ENCODE measurements around the gene GIT1. TPM values are rescaled to one million over a fixed set of nuclear protein-coding genes. Genes with fewer than 3 reads are reported as not detected.

GIT1 gene
- total and polyA plus RNA-seq, 2 of the 13 experiments (the other 11 are each of a cell fraction or from before 2014, with no cell fraction given) = 14.2 to 30.8 TPM

DNA sequence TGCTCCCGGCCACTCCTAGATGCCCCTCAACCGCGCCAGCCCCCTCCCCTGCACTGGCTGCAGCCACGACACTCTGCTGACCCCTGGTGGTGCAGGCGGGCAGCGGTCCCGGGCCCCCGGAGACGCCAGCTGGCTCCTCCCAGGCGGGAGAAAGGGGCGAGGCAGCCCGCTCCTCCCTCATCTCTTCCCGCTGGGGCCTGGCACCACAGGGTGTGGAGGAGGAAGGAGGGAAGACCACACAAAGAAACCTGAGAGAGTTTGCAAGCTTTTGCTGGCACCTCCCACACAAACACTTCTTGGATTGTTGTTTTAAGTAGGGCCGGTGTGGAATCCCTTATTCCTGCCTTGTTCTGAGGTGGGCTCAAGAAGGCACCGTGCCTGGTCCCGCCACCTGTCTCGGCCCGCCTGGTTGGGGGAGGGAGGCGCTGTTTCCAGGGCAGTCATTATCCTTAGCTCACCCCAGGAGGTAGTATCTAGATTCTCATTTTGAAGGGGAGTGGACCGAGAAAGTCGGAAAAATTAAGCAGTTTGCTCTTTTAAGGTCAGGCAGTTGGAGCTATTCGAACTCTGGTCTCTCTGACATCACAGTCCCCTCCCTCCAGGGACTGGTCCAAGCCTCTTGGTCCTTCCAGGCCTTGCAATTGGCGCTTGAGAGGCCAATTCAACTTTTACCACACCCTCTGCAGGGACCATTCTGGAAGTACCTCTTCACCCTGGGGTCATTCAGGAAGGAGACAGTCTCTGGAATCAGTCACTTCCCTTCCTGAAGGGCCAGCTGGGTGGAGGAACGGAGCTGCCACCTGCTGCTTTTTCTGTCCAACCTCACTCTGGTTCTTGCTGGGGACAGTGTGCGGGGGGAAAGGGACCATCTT, 2.5 kb upstream of the GIT1 start (continued):
- TF ChIP-seq, protein P1, sequence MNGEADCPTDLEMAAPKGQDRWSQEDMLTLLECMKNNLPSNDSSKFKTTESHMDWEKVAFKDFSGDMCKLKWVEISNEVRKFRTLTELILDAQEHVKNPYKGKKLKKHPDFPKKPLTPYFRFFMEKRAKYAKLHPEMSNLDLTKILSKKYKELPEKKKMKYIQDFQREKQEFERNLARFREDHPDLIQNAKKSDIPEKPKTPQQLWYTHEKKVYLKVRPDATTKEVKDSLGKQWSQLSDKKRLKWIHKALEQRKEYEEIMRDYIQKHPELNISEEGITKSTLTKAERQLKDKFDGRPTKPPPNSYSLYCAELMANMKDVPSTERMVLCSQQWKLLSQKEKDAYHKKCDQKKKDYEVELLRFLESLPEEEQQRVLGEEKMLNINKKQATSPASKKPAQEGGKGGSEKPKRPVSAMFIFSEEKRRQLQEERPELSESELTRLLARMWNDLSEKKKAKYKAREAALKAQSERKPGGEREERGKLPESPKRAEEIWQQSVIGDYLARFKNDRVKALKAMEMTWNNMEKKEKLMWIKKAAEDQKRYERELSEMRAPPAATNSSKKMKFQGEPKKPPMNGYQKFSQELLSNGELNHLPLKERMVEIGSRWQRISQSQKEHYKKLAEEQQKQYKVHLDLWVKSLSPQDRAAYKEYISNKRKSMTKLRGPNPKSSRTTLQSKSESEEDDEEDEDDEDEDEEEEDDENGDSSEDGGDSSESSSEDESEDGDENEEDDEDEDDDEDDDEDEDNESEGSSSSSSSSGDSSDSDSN (CRISPR knock-in tag; IDR thresholded peaks at IDR 0.05) = peak; percentile 74; the same call in 1 of the 2 replicates
- TF ChIP-seq SMYD3 (CRISPR knock-in tag; IDR thresholded peaks at IDR 0.05) (no peak), DMAP1 (CRISPR knock-in tag; IDR thresholded peaks at IDR 0.05) (peak; percentile 62), ZNF136 (CRISPR knock-in tag; IDR thresholded peaks at IDR 0.05; ENCODE audit: low read depth) (no peak), MZF1 (CRISPR knock-in tag; IDR thresholded peaks at IDR 0.05; ENCODE audit: borderline replicate concordance) (no peak), ZNF335 (CRISPR knock-in tag; IDR thresholded peaks at IDR 0.05) (peak; percentile 98), PRMT3 (CRISPR knock-in tag; IDR thresholded peaks at IDR 0.05; ENCODE audit: borderline replicate concordance, low read depth) (peak; percentile 57; the same call in 1 of the 2 replicates), TBL1XR1 (IDR thresholded peaks at IDR 0.05; ENCODE audit: borderline replicate concordance, low read length, partially characterized antibody) (no peak), ZNF256 (CRISPR knock-in tag; conservative IDR thresholded peaks at IDR 0.05) (no peak), BORCS8-MEF2B (CRISPR knock-in tag; IDR thresholded peaks at IDR 0.05) (no peak; the same call in 1 of the 2 replicates), TEAD3 (CRISPR knock-in tag; optimal IDR thresholded peaks at IDR 0.05; ENCODE audit: borderline replicate concordance) (peak; percentile 51), NR2C2 (CRISPR knock-in tag; IDR thresholded peaks at IDR 0.05; ENCODE audit: borderline replicate concordance) (peak; percentile 13; the same call in 1 of the 2 replicates), ZNF543 (CRISPR knock-in tag; IDR thresholded peaks at IDR 0.05) (0 out of 2 replicates have a peak, but pooled peaks have one; percentile 39), ZNF83 (CRISPR knock-in tag; IDR thresholded peaks at IDR 0.05; ENCODE audit: borderline replicate concordance) (no peak), ZNF792 (CRISPR knock-in tag; IDR thresholded peaks at IDR 0.05) (peak; percentile 48; the same call in 1 of the 2 replicates), AHR (CRISPR knock-in tag; IDR thresholded peaks at IDR 0.05) (no peak), ATRX (CRISPR knock-in tag; IDR thresholded peaks at IDR 0.05; ENCODE audit: borderline replicate concordance) (no peak), HIVEP1 (CRISPR knock-in tag; IDR thresholded peaks at IDR 0.05) (peak; percentile 35), YEATS4 (CRISPR knock-in tag; IDR thresholded peaks at IDR 0.05; ENCODE audit: borderline replicate concordance) (peak; percentile 64)
- TF ChIP-seq, protein P2, sequence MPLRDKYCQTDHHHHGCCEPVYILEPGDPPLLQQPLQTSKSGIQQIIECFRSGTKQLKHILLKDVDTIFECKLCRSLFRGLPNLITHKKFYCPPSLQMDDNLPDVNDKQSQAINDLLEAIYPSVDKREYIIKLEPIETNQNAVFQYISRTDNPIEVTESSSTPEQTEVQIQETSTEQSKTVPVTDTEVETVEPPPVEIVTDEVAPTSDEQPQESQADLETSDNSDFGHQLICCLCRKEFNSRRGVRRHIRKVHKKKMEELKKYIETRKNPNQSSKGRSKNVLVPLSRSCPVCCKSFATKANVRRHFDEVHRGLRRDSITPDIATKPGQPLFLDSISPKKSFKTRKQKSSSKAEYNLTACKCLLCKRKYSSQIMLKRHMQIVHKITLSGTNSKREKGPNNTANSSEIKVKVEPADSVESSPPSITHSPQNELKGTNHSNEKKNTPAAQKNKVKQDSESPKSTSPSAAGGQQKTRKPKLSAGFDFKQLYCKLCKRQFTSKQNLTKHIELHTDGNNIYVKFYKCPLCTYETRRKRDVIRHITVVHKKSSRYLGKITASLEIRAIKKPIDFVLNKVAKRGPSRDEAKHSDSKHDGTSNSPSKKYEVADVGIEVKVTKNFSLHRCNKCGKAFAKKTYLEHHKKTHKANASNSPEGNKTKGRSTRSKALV (CRISPR knock-in tag; IDR thresholded peaks at IDR 0.05) = no peak
- TF ChIP-seq, protein P3, sequence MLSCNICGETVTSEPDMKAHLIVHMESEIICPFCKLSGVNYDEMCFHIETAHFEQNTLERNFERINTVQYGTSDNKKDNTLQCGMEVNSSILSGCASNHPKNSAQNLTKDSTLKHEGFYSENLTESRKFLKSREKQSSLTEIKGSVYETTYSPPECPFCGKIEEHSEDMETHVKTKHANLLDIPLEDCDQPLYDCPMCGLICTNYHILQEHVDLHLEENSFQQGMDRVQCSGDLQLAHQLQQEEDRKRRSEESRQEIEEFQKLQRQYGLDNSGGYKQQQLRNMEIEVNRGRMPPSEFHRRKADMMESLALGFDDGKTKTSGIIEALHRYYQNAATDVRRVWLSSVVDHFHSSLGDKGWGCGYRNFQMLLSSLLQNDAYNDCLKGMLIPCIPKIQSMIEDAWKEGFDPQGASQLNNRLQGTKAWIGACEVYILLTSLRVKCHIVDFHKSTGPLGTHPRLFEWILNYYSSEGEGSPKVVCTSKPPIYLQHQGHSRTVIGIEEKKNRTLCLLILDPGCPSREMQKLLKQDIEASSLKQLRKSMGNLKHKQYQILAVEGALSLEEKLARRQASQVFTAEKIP (CRISPR knock-in tag; IDR thresholded peaks at IDR 0.05; ENCODE audit: borderline replicate concordance) = no peak
- TF ChIP-seq, protein P4, sequence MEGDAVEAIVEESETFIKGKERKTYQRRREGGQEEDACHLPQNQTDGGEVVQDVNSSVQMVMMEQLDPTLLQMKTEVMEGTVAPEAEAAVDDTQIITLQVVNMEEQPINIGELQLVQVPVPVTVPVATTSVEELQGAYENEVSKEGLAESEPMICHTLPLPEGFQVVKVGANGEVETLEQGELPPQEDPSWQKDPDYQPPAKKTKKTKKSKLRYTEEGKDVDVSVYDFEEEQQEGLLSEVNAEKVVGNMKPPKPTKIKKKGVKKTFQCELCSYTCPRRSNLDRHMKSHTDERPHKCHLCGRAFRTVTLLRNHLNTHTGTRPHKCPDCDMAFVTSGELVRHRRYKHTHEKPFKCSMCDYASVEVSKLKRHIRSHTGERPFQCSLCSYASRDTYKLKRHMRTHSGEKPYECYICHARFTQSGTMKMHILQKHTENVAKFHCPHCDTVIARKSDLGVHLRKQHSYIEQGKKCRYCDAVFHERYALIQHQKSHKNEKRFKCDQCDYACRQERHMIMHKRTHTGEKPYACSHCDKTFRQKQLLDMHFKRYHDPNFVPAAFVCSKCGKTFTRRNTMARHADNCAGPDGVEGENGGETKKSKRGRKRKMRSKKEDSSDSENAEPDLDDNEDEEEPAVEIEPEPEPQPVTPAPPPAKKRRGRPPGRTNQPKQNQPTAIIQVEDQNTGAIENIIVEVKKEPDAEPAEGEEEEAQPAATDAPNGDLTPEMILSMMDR (CRISPR knock-in tag; IDR thresholded peaks at IDR 0.05) = peak; percentile 99
